Muscle layer of colon (tissue), 2 donors: ENCODE measurements around the gene PIK3R6.

Experiments
- H3K27ac ChIP-seq: one replicate; pipeline ENCODE4 v1.7.0; 2013; ENCODE audit warnings: low read depth, mild to moderate bottlenecking, low read length, moderate library complexity
- H3K27me3 ChIP-seq, 2 donors: one replicate each; pipeline ENCODE4 v1.7.0; 2013; ENCODE audit warnings: low read length in 2 of 2, mild to moderate bottlenecking in 2 of 2; ENCODE audit not compliant: insufficient read depth in 2 of 2, control insufficient read depth in 1 of 2
- H3K36me3 ChIP-seq: one replicate; pipeline ENCODE4 v1.7.0; 2013; ENCODE audit warnings: mild to moderate bottlenecking, low read length; ENCODE audit not compliant: insufficient read depth
- H3K4me1 ChIP-seq: one replicate; pipeline ENCODE4 v1.7.0; 2013; ENCODE audit warnings: mild to moderate bottlenecking, low read length; ENCODE audit not compliant: insufficient read depth
- H3K4me3 ChIP-seq, 2 donors: one replicate each; pipeline ENCODE4 v1.7.0; 2013; ENCODE audit warnings: low read length in 2 of 2, low read depth in 1 of 2, mild to moderate bottlenecking in 1 of 2, moderate library complexity in 1 of 2
- H3K9ac ChIP-seq: one replicate; pipeline ENCODE4 v1.7.0; 2013; ENCODE audit warnings: low read length
- H3K9me3 ChIP-seq: one replicate; pipeline ENCODE4 v1.7.0; 2013; ENCODE audit warnings: mild to moderate bottlenecking, low read length
- donor health status: abdominal sarcoma.
- donor health status: Adenocarcinoma of cecum.

Gene PIK3R6

DNA sequence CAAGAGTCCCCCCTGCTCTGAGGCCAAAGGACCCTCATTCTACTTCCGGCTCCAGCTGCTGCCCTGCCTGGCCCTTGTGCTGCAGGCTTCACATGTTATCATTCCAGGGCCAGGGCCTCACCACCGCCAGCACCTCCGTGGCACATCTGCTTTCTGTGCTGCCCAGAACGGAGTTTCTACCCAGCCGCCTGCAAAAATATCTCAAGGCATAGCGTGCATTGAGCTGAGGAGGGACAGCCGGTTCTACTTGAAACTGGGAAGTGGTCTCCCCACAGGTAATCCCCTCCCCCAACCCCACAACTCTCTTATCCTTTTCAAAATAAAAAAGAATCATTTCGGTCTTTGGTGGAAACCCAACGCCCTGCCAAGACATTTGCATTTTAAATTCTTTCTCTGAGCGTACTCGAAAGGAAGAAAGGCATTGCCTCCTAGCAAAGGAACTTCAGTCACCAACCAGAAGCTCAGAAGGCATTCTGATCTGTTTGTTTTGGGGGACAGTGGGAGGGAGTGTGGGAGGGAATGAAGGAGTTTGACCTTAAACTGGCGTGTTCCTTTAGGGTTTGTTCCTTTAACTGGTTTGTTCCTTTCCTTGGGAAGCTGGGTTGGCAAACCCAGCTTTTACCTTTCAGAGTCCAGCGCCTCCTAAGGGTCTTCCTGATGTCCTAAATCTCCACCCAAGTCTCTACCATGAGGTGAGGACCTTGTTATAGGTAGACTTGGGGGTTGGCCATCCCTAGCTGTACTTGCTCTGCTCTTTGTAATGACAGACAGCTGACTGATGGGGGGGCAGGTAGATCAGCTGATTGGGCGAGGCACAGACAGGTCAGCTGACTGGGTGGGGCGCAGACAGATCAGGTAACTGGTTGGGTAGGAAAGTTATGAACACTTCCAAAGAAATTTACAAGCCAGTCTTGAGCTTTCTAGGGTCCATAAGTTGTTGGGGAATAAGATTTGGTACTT is 33.4 kb upstream of the PIK3R6 start:
- Histone ChIP-seq H3K36me3 (no peaks in the 10 kb centered on the region), H3K27me3 (no peaks in the 10 kb centered on the region), H3K27ac (no peak overlapping the region), H3K9me3 (no peaks in the 10 kb centered on the region), H3K9ac (no peak overlapping the region), H3K4me3 (no peak overlapping the region), H3K4me1 (no peaks in the 10 kb centered on the region)

DNA sequence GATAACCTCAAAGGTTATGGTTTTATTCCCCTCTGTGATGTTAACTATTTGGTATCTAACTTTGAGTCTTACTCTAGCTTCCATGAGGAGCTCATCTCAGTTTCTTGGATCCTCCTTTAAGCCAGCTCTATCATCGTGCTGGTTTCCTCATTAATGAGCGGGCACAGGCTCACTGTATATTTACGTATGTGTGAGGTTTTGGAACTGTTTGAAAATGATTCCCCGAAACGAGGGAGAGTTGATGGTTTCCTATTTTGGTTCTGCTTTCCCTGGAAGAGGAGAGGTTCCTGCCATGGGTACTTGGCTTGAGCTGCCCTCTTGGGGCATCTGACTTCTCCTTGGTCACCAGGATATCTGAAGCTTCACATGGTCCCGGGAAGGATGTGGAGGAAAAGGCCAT is 32.7 kb upstream of the PIK3R6 start:
- Histone ChIP-seq H3K9me3 (no peaks in the 10 kb centered on the region), H3K27ac (no peak overlapping the region), H3K4me3 (no peak overlapping the region), H3K4me1 (no peaks in the 10 kb centered on the region), H3K9ac (no peak overlapping the region), H3K27me3 (no peaks in the 10 kb centered on the region), H3K36me3 (no peaks in the 10 kb centered on the region)

DNA sequence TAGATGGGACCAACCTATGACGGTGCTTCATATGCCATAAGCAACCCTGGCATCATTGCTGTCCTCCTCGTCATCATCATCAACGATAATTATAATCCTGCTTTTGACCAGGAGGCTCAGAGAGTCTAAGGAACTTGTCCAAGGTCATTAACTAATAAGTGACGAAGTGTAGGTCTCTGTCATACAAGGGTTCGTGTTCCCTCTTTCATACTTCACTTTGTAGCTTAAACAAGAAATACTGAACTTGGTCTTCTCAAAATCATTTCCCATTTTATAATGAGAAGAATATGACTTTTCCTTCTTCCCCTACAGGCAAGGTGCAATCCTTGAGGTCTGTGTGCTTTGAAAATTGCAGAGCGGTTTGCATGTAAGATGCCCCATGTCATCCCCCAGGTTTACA is 31.2 kb upstream of the PIK3R6 start:
- H3K4me3 ChIP-seq, result no peak overlapping the region
- H3K9me3 ChIP-seq, result no peaks in the 10 kb centered on the region
- no peaks in the 10 kb centered on the region for H3K27me3 ChIP-seq
- H3K36me3 ChIP-seq, result no peaks in the 10 kb centered on the region
- H3K27ac ChIP-seq, result no peak overlapping the region
- H3K4me1 ChIP-seq, result no peaks in the 10 kb centered on the region
- H3K9ac ChIP-seq, result no peak overlapping the region

DNA sequence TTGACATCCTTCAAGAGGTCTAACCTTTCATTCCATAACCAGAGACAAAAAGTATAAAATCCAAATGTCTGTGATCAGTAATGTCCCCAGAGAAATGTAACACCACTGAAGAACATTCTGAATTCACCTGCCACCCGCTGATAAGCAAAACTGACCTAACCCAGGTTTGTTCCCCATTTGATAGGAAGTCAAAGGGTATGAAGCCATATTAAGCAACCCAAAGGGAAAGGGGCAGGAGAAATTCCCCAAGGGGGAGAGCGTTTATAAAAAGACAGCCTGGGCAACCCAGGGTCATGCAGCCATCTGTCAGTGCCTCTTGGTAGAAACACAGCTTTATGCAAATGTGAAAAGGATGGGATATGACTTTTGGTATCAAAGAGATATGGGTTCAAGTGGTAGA is 30.7 kb upstream of the PIK3R6 start:
- Histone ChIP-seq H3K9ac (no peak overlapping the region), H3K27ac (no peak overlapping the region), H3K9me3 (no peaks in the 10 kb centered on the region), H3K4me1 (no peaks in the 10 kb centered on the region), H3K36me3 (no peaks in the 10 kb centered on the region), H3K4me3 (no peak overlapping the region), H3K27me3 (no peaks in the 10 kb centered on the region)

DNA sequence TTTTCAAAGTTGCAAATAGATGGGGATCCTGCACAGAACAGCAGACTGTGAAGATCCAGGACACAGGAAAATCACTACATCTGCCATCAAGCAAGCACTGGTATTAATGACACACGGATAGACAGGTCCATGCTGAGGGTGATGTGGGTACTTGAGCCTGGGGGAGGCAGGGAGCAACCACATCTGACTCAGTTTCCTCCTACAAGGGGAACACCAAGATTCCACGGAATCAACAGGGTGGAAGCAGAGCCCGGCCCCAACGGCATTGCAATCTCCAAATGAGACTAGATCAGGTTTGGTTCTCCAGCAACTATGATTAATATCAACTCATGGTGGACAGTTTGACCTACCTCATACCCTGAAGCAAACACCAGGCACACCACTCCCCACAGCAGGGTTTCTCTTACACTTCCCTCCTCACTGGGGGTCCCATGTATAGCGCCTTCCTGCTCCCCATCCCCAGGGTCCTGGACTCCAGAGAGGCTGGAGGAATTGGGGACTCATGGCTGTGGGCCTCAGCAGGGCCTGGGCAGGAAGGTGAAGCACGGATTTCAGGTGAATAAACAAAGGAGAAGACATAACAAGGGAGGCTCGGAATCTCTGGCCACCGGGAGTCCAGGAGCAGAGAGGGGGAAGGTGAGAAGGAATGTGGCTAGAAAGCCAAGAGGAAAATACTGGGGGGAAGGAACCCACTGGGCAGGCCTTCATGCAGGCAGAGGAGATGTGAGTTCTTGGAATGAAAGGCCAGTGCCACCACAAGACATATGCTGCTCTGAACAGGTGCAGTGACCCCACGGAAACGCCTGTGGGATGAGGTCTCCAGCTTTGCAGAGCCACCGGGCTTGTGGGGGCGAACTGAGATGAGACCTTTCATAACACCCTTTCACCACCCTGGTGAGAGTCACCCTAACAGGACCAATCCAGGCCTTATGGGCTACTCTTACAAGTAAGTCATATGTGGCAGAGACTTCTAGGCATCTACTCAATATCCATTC is 29.5 kb upstream of the PIK3R6 start:
- no peaks in the 10 kb centered on the region for H3K27me3 ChIP-seq

DNA sequence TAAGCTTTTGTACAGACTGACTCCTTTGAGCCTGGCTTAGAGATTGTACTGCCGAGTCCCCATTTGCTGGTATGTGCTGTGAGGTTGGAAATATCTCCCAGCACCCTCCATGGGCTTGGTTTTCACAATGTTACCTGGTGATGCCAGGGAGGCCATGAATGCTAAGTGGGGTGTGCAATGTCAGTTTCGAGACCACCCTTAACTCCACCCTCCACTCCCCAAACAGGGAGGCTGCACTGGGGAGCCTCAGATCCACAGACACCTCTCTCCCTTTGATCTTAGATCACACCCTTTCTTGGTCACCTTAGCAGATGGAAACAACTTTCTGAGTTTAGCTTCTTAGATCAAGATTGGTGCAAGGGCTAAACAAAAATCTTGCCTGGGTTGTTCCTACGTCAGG is 28.6 kb upstream of the PIK3R6 start:
- no peaks in the 10 kb centered on the region for H3K4me1 ChIP-seq
- H3K9me3 ChIP-seq, result no peaks in the 10 kb centered on the region
- H3K36me3 ChIP-seq, result no peaks in the 10 kb centered on the region
- no peak overlapping the region for H3K9ac ChIP-seq
- H3K27ac ChIP-seq, result no peak overlapping the region
- no peak overlapping the region for H3K4me3 ChIP-seq
- no peaks in the 10 kb centered on the region for H3K27me3 ChIP-seq

More for the DNA sequence above, 29.5 kb upstream of the PIK3R6 start:
- Histone ChIP-seq H3K27ac (no peak overlapping the region), H3K9me3 (no peaks in the 10 kb centered on the region), H3K4me3 (no peak overlapping the region), H3K9ac (no peak overlapping the region), H3K4me1 (no peaks in the 10 kb centered on the region), H3K36me3 (no peaks in the 10 kb centered on the region)

DNA sequence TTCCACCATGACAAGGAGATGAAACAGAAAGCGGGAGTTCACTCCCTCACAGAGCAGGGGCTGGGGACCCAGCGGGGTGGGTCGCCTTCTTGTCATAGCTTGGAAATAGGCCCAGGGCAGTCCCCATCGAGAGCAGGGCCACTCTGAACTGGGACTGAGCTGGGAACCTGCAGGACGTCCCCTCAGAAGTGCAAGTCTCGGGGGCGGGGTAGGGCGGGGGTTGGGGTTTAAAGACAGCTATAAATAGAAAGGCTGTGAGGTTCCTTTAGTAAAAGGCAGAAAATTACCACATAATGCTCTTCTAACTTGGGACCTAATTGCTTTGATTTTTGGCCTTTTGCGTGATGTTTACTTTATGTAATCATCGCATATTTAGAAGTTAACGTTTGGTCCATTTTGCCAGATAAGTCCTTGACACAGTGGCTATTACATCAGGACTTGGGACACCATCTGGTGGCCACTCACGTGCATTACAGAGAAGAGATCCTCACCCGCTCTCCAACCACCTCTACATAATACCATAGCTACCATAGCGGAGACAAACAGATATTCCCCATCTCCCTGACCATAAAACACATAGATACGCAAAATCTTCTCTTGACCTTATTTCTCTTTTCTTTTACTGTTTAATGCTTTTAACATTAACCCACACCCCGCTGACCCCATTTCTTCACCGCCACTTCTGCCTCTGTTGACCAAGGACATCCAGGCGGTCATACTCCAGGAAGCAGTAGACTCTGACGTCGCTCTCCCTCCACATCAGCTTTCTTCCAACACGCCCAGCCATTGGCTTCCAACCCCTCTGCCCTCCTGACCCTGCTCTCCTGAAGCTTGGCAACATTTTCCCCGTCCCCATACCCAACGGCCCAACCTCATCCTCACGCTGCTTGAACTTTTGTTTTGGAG is 27.5 kb upstream of the PIK3R6 start:
- Histone ChIP-seq H3K27me3 (no peaks in the 10 kb centered on the region), H3K4me1 (no peaks in the 10 kb centered on the region), H3K9ac (no peak overlapping the region), H3K4me3 (no peak overlapping the region), H3K27ac (no peak overlapping the region), H3K9me3 (no peaks in the 10 kb centered on the region), H3K36me3 (no peaks in the 10 kb centered on the region)

DNA sequence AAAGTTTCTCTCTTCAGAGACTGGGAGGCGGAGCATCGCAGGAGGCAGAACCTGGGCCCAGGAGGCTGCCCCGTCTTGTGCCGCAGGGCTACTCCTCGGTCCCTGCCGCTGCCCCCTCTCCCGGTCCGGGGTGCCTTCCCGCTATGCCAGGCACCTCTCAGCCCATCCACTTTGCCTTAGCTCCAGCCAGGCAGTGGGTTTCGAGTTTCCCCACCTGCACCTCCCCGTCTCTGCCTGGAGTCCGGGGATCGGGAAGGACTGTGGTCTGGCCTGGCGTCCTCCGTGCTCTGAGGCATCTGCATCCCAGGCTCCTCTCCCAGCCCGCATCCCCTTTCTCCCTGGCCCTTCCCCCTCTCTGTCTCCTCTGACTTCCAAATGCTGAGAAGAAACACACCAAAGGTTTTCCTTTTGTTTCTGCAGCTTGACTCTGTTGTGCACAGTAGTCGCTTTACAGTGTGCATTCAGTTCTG is 26.8 kb upstream of the PIK3R6 start:
- H3K4me3 ChIP-seq, result no peak overlapping the region
- H3K9me3 ChIP-seq, result no peaks in the 10 kb centered on the region

DNA sequence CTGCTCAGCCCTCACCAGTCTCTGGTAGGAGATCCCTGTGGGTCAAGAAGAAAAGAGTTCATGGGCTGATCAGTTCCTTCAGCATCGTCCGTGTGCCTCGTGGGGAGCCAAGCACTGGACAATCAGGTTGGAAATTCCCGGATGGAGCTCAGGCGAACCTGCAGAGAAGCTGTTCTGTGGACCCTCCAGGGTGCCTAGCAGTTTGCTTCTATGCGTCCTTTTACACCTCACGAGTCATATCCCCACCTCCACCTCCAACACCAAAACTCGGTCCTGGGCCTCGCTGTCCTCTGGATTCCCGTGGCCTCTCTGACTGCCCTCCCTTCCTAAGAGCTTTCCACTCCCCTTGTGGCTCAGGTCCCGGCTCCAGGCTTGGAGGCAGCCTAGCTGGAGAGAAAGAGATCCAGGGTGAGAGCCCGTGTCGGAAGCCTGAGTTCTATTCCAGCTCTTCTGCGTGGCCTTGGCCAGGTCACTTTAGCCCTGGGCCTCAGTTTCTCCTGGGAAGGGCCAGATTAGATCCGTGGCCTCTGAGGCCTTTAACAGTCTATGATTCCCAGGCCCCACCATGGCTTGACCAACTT is 26.2 kb upstream of the PIK3R6 start:
- no peaks in the 10 kb centered on the region for H3K36me3 ChIP-seq
- H3K9ac ChIP-seq, result no peak overlapping the region
- no peaks in the 10 kb centered on the region for H3K4me1 ChIP-seq
- no peak overlapping the region for H3K27ac ChIP-seq
- H3K4me3 ChIP-seq, result no peak overlapping the region
- H3K27me3 ChIP-seq, result no peaks in the 10 kb centered on the region
- no peaks in the 10 kb centered on the region for H3K9me3 ChIP-seq

More for the DNA sequence above, 26.8 kb upstream of the PIK3R6 start:
- Histone ChIP-seq H3K9ac (no peak overlapping the region), H3K27ac (no peak overlapping the region), H3K27me3 (no peaks in the 10 kb centered on the region), H3K36me3 (no peaks in the 10 kb centered on the region), H3K4me1 (no peaks in the 10 kb centered on the region)

DNA sequence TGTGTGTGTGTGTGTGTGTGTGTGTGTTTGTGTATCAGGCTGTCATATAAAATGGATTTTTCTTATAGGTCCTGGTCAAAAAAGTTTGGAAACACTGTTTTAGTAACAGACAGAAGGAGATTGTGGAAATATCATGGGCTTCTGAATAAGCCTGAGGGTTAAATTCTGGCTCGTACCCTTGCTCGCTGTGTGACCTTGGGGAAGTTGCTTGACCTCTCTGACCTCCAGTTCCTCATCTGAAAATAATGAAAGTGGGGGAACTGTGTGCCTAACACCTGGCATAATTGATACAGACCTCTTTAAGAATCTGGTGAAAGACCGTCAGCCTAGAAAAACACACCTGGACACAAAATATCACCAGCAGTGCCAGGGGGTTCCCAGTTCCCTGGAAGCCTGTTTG is 25.6 kb upstream of the PIK3R6 start:
- no peaks in the 10 kb centered on the region for H3K36me3 ChIP-seq
- no peak overlapping the region for H3K9ac ChIP-seq
- no peak overlapping the region for H3K4me3 ChIP-seq
- no peaks in the 10 kb centered on the region for H3K4me1 ChIP-seq
- no peaks in the 10 kb centered on the region for H3K27me3 ChIP-seq
- H3K9me3 ChIP-seq, result no peaks in the 10 kb centered on the region
- H3K27ac ChIP-seq, result no peak overlapping the region
